GM21717 (cell line): Measurements from ENCODE around the gene PRPF40B.

Experiments
- ATAC-seq: cut with Tn5 transposase; IDR thresholded peaks from one replicate; pipeline ENCODE4 v1.9.1; 2021; ENCODE audit warnings: mild to moderate bottlenecking, moderate library complexity; ENCODE audit not compliant: unreplicated experiment

Gene PRPF40B

DNA sequence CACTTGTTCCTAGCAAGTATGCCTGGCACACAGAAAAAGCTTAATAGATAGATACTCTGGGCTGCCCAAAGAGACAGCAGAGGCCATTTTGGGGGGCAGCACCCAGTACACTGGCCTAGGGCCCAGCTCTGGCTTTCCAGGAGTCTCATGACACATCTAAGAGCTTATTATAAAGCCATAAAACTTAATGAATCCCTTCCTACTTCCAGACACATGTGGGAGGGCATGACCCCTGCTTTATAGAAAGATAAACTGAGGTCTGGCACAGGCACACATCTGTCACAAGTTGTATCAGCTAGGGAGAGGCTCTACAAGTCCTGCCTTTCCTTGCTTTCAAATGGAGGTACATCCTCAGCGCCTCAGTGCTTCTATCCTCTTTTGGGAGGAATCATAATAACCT lies 56.7 kb downstream of the PRPF40B start:
- no peak for ATAC-seq

DNA sequence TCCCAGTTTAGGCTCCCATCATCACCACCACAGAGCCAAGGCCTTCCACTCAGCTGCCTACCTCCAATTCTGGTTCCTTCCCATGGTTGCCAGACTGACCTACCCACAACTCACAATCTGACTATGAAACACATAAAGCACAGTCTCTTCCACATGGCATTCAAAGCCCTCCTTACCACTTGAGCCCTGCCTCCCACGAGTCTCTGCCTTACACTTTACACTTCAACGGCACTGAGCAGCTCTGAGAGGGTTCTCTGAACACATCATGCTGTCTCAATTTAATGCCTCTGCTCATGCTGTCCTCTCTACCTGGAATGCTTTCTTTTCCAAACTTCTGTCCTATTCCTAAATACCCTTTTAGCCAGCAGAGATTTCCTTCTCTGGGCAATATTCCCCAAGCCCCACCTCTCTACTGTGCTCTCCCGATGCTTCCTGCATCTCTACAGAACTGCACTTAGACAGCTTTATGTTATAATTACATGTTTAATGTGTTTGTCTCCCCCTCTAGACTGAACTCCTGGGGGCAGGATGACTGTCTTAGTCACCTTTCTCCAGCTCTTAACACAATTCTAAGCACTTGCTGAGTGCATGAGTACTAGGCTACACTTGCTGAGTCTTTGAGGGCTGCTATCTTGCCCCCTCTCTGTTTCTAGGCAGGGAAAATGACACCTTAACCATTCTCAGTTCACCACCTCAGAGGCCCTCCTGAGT lies 60.4 kb downstream of the PRPF40B start:
- no peak for ATAC-seq

DNA sequence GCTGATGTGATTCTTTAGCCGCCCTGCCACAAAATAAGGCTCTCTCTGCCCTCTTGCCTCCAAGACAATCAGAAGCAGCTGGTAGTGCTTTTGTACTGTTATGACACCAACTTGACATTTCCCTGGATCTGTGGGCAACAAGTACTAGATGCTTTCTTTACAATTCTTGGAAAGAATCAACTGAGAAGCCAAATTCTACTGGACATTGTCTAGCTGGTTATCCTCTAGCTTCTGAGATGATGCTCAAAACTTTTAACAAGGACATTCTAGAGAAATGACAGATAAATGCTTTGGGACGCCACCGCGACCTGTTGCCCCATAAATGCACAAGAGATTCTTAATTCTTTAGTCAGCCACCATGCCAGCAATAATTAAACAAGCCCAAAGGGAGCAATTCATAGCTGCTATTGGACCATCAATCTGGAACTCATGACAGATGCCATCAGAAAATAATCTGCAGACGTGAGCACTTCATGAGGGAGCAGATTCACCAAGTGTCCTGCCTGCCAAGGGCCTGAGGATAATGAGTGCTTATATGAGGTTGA lies 61.0 kb downstream of the PRPF40B start:
- no peak for ATAC-seq

DNA sequence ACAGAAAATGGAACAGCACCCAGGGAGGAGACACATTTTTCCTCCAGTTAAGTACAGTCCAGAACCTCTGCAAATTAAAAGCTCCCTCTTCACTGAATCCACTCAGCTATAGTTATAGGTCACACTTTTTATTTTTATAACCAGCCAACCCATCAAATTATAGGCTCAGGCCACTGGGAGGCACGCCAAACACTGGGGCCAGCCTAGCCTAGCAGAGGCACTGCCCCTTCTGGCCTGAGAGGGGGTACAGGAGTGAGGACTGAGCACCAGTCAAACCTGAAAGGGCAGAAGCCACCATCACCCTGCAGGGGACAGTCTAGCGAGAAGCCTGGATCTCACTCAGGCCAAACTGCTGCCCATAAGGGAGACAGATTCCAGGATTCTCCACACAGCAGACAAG lies 64.6 kb downstream of the PRPF40B start:
- no peak for ATAC-seq

DNA sequence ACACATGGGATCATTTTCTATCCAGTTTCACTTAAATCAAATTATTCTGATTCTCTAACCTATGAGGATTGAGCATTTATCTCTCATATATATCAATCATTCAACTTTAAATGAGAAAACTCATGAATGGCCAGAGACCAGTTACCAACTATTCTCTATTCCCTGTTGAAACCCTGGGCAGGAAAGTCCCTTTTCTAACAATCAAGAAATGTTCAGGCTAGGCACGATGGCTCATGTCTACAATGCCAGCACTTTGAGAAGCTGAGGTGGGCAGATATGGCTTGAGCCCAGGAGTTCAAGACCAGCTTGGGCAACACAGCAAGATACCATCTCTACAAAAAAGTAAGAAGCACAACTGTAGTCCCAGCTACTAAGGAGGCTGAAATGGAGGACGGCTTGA lies 65.9 kb downstream of the PRPF40B start:
- ATAC-seq, result no peak

- no peak for ATAC-seq
These were observed 66.4 kb downstream of the PRPF40B start for GRCh38 chr12:49689785-49690184.

DNA sequence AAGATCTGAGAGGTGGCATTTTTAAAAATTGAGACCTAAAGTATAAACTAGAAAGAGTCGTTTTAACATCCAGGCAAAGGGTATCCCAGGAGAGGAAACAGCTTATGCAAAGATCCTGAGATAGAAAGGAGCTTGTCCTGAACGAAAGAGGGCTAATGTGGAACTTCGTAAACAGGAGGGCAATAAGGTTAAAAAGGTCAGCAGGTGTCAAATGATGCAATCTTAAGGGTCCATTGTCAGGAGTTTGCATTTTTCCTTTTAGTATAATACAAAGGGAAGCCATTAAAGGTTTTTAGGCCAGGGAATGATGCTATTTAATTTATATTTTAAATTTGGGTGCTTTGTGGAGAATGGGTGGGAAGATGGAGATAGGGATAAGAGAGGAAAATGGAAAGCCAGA lies 69.5 kb downstream of the PRPF40B start:
- no peak for ATAC-seq

GRCh38 chr12:49693931-49694444 lies 70.6 kb downstream of the PRPF40B start:
- no peak for ATAC-seq
